Hepatocyte (in vitro differentiated cells): Measurements from ENCODE around the gene ANGPTL8. TPM values are rescaled to one million over a fixed set of nuclear protein-coding genes. Genes with fewer than 3 reads are reported as not detected.

Source experiments
- DNase-seq: peaks from one replicate; pipeline ENCODE4 v3.0.0-alpha.2; 2016; ENCODE audit warnings: low spot score
- H2AFZ ChIP-seq: fragments of 200-600 bp; sonication (generic); 2 replicates; pipeline ENCODE4 v1.6.0; 2016; ENCODE audit warnings: antibody characterized with exemption, mild to moderate bottlenecking
- H3K27ac ChIP-seq: fragments of 200-600 bp; sonication (generic); 2 replicates; pipeline ENCODE4 v1.5.1; 2016; ENCODE audit warnings: mild to moderate bottlenecking
- H3K27me3 ChIP-seq: fragments of 200-600 bp; sonication (generic); 2 replicates; pipeline ENCODE4 v1.6.1; 2016
- H3K36me3 ChIP-seq: fragments of 200-600 bp; sonication (generic); replicated peaks from 2 replicates; pipeline ENCODE4 v1.5.1; 2016; ENCODE audit warnings: low read depth; ENCODE audit not compliant: insufficient read depth
- H3K4me1 ChIP-seq: fragments of 200-600 bp; sonication (generic); 2 replicates; pipeline ENCODE4 v1.5.1; 2016; ENCODE audit warnings: mild to moderate bottlenecking, moderate library complexity; ENCODE audit not compliant: insufficient read depth
- H3K4me2 ChIP-seq: fragments of 200-600 bp; sonication (generic); 2 replicates; pipeline ENCODE4 v1.6.0; 2016
- H3K4me3 ChIP-seq: fragments of 200-600 bp; sonication (generic); 2 replicates; pipeline ENCODE4 v1.5.1; 2016; ENCODE audit warnings: mild to moderate bottlenecking
- H3K79me2 ChIP-seq: fragments of 200-600 bp; sonication (generic); 2 replicates; pipeline ENCODE4 v1.6.0; 2017; ENCODE audit warnings: mild to moderate bottlenecking
- H3K9me2 ChIP-seq: fragments of 200-600 bp; sonication (generic); replicated peaks from 2 replicates; pipeline ENCODE4 v1.6.0; 2017; ENCODE audit warnings: mild to moderate bottlenecking; ENCODE audit not compliant: insufficient read depth
- H3K9me3 ChIP-seq: fragments of 200-600 bp; sonication (generic); 2 replicates; pipeline ENCODE4 v1.5.1; 2016; ENCODE audit warnings: low read depth, mild to moderate bottlenecking
- H4K20me1 ChIP-seq: fragments of 200-600 bp; sonication (generic); 2 replicates; pipeline ENCODE4 v1.6.0; 2016; ENCODE audit warnings: mild to moderate bottlenecking; ENCODE audit not compliant: insufficient read depth, poor library complexity, severe bottlenecking
- EZH2 ChIP-seq: fragments of 200-600 bp; sonication (generic); IDR thresholded peaks from 2 replicates; pipeline ENCODE4 v1.6.1; 2016; ENCODE audit warnings: antibody characterized with exemption, mild to moderate bottlenecking, borderline replicate concordance
- EZH2phosphoT487 ChIP-seq: fragments of 200-600 bp; sonication (generic); IDR thresholded peaks from one replicate; pipeline ENCODE4 v1.6.1; 2018; ENCODE audit warnings: antibody characterized with exemption, mild to moderate bottlenecking, low read depth, moderate library complexity; ENCODE audit not compliant: unreplicated experiment, severe bottlenecking
- WGBS: methylation state at CpG from one replicate; pipeline ENCODE4 v1.1.6; 2016; ENCODE audit warnings: low lambda C conversion rate; ENCODE audit errors: missing lambda C conversion rate; 5-methylcytosine and 5-hydroxymethylcytosine counted together
- polyA plus RNA-seq: library from polyadenylated mRNA; unstranded; fragments of >200 nt; fragmentation: Nextera tagmentation; extraction: Ambion mirVana; gene quantifications from 2 replicates; pipeline ENCODE4 v1.2.1, GENCODE V29; 2016
- total RNA-seq: library from RNA; depleted of rRNA; stranded (reverse); fragments of >200 nt; gene quantifications from 2 replicates; pipeline ENCODE4 v1.2.3, GENCODE V29; 2014
- TF ChIP-seq, protein P1 (sequence below): fragments of 200-600 bp; sonication (generic); IDR thresholded peaks from 2 replicates; pipeline ENCODE4 v1.5.1; 2016; ENCODE audit warnings: antibody characterized with exemption, mild to moderate bottlenecking; ENCODE audit not compliant: poor library complexity

The ANGPTL8 gene
- total and polyA plus RNA-seq, 2 experiments from 2014 or later: 20.8 to 24.9 TPM

DNA sequence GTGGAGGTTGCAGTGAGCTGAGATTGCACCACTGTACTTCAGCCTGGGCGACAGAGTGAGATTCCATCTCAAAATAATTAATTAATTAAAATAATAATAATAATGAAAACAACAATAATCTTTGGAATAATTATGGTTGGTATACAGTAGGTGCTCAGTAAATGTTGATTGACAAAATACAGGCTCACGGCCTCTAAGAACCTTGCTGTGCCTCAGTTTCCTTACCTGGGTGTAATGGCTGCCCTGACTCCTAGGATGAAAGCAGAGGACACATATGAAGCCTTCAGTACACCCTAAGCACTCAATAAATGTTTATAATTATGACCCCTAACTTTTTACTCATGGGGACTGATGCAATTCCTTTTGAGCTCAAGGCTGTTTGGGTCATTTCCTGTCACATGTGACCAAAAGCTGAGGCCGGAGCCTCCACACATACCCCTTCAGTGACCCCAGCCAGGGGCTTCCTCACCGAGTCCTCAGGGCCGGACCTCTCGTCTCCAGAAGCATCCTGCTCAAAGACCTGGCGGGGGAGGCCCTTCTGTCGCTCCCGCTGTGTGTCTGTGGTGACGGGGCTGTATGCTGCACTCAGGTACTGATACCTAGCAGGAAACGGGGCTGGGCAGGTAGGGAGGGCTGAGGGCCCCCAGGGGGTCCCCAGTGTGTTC is 12.4 kb downstream of the ANGPTL8 start:
- peak; percentile 2 for DNase-seq
- WGBS: 91% methylated on average over 11 of the region's 11 CpGs

DNA sequence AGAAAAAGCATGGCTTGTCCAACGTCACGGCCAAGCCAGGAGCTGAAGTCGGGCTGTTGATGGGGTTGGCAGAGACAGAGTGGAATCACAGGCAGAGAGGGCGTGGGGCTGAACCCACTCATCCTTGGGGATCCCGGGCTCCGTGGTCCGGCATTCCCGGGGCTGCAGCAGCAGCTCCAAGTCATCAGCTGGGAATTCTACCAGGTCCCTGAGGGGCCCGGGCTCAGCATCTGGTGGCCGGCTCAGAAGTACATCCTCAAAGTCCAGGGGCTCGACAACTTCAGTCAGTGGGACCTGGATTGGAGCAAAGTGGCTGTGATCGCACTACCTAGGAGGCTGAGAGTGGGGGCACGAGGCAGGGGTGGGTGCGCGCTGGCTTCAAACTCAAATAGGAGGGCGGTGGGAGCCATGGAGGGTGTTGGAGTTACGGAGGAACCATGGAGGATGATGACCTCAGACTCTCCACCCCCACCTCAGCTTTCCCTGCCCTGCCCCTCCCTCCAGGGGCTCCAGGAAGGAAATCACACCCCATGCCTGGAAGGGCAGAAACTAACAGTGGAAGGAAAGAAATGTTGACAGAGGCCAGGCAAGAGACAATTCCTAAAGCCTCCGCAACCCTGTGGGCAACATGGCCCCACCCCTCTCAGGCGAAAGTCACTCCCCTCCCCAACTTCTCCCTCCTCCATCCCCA is 13.4 kb downstream of the ANGPTL8 start:
- DNase-seq: no peak
- H3K4me1 ChIP-seq: no peaks in the 10 kb centered on the region
- no peaks in the 10 kb centered on the region for H3K9me3 ChIP-seq
- no peak overlapping the region for H2AFZ ChIP-seq
- no peaks in the 10 kb centered on the region for H3K9me2 ChIP-seq
- H4K20me1 ChIP-seq: no peaks in the 10 kb centered on the region
- H3K79me2 ChIP-seq: peaks cover 3% of the 10 kb centered on the region
- H3K4me3 ChIP-seq: no peak overlapping the region
- WGBS: 93% methylated on average over 18 of the region's 19 CpGs
- H3K27ac ChIP-seq: no peak overlapping the region
- no peaks in the 10 kb centered on the region for H3K36me3 ChIP-seq
- H3K27me3 ChIP-seq: no peaks in the 10 kb centered on the region
- H3K4me2 ChIP-seq: no peak overlapping the region
- TF ChIP-seq EZH2phosphoT487 (no peak), EZH2 (no peak)
- TF ChIP-seq, protein P1, sequence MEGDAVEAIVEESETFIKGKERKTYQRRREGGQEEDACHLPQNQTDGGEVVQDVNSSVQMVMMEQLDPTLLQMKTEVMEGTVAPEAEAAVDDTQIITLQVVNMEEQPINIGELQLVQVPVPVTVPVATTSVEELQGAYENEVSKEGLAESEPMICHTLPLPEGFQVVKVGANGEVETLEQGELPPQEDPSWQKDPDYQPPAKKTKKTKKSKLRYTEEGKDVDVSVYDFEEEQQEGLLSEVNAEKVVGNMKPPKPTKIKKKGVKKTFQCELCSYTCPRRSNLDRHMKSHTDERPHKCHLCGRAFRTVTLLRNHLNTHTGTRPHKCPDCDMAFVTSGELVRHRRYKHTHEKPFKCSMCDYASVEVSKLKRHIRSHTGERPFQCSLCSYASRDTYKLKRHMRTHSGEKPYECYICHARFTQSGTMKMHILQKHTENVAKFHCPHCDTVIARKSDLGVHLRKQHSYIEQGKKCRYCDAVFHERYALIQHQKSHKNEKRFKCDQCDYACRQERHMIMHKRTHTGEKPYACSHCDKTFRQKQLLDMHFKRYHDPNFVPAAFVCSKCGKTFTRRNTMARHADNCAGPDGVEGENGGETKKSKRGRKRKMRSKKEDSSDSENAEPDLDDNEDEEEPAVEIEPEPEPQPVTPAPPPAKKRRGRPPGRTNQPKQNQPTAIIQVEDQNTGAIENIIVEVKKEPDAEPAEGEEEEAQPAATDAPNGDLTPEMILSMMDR: no peak

More for the DNA sequence above, 12.4 kb downstream of the ANGPTL8 start:
- Histone ChIP-seq H3K9me2 (no peaks in the 10 kb centered on the region), H3K4me2 (no peak overlapping the region), H3K36me3 (no peaks in the 10 kb centered on the region), H3K79me2 (peaks cover 3% of the 10 kb centered on the region), H3K27ac (no peak overlapping the region), H3K4me1 (no peaks in the 10 kb centered on the region), H3K4me3 (no peak overlapping the region), H3K9me3 (no peaks in the 10 kb centered on the region), H4K20me1 (no peaks in the 10 kb centered on the region), H3K27me3 (no peaks in the 10 kb centered on the region), H2AFZ (no peak overlapping the region)
- no peak for TF ChIP-seq EZH2phosphoT487
- TF ChIP-seq EZH2: no peak
- TF ChIP-seq, protein P1: no peak

DNA sequence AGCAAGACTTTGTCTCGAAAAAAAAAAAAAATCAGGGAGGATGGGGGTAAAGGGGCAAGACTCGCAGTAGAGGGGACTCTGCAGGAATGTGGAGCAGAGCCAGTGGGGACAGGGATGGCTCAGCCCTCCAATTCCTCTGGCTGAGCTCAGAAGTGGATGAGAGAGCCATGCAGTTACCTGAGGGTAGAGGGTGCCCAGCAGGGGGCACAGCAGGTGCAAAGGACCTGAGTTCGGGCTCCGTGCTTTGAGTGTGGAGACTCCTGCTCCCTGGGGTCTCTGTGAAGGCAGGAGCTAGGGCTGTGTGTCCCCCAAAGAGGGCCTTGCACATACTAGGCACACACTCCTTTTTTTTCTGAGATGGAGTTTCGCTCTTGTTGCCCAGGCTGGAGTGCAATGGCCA is 15.2 kb downstream of the ANGPTL8 start:
- Histone ChIP-seq H3K79me2 (peaks cover 3% of the 10 kb centered on the region), H3K9me2 (no peaks in the 10 kb centered on the region), H3K36me3 (no peaks in the 10 kb centered on the region), H3K4me3 (no peak overlapping the region), H2AFZ (no peak overlapping the region), H3K4me1 (no peaks in the 10 kb centered on the region), H3K27ac (no peak overlapping the region), H4K20me1 (no peaks in the 10 kb centered on the region), H3K9me3 (no peaks in the 10 kb centered on the region), H3K27me3 (no peaks in the 10 kb centered on the region), H3K4me2 (no peak overlapping the region)
- DNase-seq: no peak
- TF ChIP-seq EZH2 (no peak), EZH2phosphoT487 (no peak)
- TF ChIP-seq, protein P1: no peak
- 98% methylated on average over 5 of the region's 5 CpGs for WGBS
